Measurements from ENCODE around the gene LGALS3BP.

The LGALS3BP gene

GRCh38 chr17:79012563-79013134, 32.9 kb upstream of the LGALS3BP start:
- DNase-seq = no peak

DNA sequence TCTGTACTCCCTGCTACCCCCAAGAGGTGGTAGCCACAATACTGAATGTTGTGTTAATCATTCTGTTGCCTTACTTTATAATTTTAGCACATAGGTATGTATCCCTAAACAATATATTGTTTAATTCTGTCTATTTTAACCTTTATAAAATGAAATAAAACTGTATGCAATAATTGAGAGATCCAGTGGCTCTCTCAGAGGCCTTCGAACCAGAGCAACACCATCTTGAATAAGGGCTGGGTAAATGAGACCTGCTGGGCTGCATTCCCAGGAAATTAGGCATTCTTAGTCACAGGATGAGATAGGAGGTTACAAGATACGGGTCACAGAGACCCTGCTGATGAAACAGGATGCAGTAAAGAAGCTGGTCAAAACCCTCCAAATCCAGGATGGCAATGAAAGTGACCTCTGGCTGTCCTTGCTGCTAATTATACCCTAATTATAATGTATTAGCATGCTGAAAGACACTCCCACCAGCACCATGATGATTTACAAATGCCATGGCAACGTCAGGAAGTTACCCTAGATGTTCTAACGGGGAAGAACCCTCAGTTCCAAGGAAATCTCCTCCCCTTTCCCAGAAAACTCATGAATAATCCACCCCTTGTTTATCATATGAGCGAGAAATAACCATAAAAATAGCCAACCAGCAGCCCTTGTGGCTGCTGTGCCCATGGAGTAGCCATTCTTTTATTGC, 31.9 kb upstream of the LGALS3BP start:
- DNase-seq = no peak

DNA sequence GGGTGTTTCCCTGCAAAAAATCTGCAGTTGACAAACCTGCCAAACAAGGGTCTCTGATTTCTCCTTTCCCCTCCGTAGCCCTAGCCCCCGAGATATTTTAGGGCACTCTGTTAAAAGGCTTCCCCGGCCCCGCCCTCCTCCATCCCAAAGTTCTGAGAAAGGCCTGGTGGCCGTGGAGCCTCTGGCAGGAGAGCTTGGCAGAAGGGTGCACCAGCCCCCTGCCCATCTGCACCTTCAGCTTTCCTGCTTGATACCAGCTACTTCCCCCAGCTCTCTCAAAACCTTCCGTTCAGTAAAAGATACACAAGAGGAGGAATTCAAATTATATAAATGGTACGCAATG, 30.6 kb upstream of the LGALS3BP start:
- no peak for DNase-seq

DNA sequence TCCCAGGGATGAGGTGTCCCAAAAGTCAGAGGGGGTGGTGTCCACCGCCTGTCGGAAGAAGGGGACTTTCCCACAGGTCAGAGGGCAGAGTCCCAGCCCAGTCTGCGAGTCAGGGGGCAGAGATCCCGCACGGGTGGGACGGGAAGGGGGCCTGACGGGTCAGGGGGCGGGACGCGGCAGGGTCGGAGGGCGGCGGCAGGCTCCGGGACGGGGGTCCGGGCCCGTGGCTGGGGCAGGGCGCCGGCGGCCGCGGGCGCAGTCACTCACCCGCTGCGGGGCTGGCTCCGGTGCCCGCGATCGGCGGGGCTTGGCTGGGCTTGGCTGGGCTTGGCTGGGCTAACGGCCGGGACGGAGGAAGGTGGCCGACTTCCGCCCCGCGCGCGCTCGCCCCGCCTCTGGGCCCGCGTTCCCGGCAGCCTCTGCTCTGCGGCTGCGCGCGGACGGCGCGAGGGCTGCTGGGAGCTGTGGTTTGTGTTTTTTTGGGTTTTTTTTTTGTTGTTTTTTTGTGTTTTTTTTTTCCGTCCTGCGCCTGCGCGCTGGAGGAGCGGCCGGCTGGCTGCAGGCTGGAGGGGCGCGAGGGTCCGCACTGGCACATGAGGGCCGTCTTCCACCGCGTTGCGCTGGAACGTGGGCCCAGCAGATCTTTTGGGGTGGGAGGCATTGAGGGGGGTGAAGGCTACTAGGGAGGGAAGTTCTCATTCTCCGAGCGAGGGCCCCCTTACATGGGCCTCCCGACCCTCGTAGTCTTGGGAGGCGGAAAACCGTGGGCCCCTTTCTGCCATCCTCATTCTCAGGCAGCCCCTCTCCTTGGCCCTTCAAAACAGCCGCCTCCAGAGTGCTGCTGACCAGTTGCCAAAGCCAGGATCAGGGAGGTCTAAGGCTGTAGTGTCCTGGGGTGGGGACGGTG, 29.9 kb upstream of the LGALS3BP start, which contains the start of gene CANT1:
TSS of gene CANT1 (minus strand) at position 368 of the 907 bp plus-strand sequence. CDS start 12,142 bp downstream, outside the sequence.
- DNase-seq = peak; percentile 89

DNA sequence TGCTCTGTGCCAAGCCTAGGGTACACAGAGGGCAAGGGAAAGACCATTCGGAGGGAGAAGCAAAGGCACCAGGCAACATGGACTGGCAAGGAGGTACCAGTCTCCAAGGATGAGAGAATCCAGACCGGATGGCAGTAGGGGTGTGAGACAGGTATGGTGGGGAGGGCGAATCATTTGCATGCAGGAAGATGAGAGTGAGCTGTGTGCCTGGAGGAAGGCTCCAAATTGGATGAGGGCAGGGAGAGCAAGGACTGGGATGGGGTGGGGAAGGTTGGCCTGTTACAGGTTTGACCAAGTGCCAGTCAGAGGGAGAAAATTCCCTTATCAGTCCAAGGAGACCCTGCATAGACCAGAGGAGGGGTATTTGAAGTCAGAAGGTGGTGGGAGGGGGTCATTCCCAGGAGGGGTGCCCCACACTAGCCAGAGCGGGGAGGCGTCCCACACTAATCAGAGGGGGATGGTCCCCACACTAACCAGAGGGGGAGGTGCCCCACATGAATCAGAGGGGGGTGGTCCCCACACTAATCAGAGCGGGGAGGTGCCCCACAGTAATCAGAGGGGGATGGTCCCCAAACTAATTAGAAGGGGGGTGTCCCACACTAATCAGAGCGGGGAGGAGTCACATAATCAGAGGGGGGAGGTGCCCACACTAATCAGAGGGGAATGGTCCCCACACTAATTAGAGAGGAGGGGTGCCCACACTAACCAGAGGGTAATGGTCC, 29.1 kb upstream of the LGALS3BP start:
- DNase-seq = no peak

DNA sequence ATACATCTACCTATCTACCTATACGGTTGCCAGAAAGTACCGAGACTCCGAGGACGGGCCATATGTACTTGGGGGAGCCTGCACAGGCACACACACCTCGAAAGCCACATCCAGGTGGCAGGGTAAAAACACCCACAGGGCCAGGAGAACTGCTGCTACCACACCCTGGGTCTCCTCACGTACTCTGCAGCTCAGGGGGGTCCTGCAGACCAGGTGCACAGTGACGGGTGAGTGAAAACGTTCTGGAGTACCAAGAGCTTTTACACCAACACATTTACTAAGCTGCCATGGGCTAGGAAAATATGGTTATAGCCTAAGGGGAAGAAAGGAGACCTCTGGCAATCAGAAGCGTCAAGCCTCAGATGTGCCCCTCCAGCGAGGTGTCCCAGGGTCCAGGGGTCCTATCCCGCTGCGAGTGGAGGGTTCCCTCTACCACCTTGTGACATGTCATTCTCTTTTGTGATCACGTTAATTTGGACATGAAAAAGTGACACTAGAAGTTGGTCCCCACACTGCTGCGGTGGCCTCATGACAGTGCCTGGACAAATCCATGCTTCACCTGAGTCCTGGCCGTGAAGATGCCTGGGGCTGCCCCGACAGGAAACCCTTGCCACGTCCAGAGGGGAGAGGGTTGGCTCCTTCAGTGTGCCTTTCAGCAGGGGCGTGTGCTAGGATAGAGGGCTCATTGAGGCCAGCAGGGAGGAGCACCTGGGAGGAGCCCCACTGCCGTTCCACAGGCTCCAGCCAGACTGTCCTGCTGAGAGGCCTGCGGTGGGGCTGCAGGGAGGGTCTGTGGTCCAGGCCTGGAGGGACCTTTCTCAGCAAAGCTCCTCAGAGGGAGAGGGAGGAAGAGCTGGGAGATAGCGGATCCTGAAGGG, 28.0 kb upstream of the LGALS3BP start:
- no peak for DNase-seq

DNA sequence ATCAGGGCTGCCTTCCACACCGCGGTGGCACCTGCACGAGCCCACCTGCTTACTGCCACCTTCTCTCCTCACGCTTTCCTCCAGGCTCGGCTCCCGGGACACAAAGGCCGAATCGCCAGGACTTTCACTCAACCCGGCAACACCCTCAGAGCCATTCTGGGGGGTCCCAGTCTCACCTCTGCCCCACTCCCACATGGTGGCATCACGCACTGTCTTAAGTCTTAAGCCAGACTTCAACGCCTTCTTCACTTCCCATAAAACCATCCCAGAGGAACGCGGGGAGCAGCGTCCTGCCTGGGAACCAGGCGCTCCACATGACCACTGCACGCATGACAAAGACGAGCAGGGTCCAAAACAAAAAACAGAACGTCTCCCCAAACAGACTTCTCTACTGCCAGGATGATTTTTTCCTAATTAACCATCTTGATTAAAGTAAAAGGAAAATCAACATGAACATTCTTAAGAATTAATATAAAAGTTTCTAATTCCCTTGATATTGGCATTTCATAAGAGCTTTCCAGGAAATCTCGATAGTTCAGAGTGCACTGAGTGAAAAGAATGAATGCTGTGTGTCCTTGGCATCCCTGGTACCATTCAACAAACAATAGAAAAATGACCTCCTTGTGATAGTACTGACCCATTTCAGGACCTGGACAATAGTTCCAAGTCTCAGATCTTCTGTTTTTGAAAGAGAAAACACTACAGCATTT, 27.2 kb upstream of the LGALS3BP start:
- DNase-seq = no peak

DNA sequence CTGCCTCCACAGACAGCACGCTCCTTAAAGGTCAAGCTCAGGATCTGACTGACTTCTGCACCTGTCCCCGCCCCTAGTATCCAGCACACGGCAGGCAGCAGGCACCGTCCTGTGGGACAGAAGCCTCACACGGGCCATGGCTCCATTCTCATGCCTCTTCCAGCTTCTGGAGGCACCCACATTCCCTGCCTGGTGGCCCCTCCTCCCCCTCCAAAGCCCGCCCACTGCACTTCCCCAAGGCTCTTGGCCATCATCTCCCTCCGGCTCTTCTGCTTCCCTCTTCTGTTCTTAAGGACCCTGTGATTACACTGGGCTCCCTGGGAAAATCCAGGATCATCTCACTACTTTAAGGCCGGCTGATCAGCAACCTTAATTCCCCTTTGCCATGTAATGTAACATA, 26.3 kb upstream of the LGALS3BP start:
- DNase-seq = no peak

- DNase-seq = peak; percentile 80
Observed at GRCh38 chr17:79005063-79005861, 25.5 kb upstream of the LGALS3BP start.

DNA sequence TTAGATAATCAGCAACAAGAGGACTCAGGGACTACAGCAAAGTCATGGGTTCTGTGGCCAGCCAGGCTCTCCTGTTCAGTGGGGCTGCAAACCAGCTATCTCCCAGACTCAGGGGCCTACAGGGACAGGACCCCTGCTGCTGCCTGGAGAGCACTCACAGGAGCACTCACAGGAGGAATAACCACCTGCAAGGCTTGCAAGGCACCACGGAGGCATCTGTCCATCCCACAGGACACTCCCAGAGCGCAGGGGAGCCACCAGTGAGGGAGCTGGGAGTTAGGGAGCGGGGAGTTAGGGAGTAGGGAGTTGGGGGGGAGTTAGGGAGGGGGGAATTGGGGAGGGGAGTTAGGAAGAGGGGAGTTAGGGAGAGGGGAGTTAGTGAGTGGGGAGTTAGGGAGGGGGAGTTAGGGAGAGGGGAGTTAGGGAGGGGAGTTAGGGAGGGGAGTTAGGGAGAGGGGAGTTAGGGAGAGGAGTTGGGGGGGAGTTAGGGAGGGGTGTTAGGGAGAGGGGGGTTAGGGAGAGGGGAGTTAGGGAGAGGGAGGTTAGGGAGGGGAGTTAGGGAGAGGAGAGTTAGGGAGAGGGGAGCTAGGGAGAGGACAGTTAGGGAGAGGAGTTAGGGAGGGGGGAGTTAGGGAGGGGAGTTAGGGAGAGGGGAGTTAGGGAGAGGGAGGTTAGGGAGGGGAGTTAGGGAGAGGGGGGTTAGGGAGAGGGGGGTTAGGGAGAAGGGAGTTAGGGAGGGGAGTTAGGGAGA, 24.1 kb upstream of the LGALS3BP start:
- no peak for DNase-seq

GRCh38 chr17:79002796-79003593, 23.3 kb upstream of the LGALS3BP start:
- DNase-seq = no peak

GRCh38 chr17:79002291-79002690, 22.6 kb upstream of the LGALS3BP start:
- no peak for DNase-seq

- DNase-seq = no peak
Observed at GRCh38 chr17:79001190-79002020, 21.7 kb upstream of the LGALS3BP start.

GRCh38 chr17:79000396-79001189, 20.9 kb upstream of the LGALS3BP start:
- no peak for DNase-seq

DNA sequence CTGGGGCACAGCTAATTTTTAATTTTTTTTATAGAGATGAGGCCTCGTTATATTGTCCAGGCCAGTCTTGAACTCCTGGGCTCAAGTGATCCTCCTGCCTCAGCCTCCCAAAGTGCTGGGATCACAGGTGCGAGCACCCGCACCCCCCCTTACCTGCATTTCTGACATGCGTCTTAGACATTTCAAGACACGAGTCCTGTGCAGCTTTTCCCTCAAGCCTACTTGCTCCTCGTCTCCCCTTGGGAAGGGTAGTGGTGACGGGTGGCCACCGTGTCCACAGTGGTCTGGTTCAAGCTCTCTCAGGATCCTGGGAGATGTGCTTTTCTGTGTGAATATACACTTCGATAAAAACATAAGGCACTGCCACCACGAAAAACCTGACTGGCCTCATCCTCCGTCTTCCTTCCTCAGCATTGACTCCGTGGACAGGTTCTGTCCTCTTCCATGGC, 20.2 kb upstream of the LGALS3BP start:
- DNase-seq = no peak

DNA sequence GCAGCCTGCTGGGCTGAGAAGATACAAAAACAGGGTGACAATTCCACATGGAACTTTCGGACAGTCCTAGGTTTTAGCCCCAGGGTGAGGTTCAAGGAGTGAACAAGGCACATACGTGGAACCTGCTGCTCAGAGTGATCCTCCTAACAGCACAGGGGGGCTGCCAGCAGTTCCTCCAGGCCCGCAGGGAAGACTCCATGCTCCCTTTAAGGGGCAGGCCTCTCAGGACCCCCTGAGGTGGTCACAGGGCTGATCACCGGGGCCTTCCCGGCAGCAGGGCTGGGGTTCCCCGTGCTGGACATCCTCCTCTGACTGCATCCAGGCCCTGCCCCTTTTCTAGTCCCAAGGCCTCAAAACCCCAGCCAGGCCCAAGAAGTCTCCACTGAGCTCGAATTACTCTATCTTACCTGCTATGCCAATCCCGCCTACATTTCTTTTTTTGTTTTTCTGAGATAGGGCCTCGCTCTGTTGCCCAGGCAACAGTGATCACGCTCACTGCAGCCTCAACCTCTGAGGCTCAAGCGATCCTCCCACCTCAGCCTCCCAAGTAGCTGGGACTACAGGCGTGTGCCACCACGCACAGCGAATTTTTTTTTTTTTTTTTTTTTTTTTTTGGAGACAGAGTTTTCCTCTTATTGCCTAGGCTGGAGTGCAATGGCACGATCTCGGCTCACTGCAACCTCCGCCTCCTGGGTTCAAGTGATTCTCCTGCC, 19.5 kb upstream of the LGALS3BP start:
- no peak for DNase-seq
